ENCODE results near the gene C1QL3. TPM values are rescaled to one million over a fixed set of nuclear protein-coding genes. Genes with fewer than 3 reads are reported as not detected.
A peak's percentile ranks its signal among the peaks of the same experiment; 100 is the strongest.

The C1QL3 gene
- total RNA-seq (2014; rRNA removed; shearing (Covaris generic)): not detected in 2 replicates

GRCh38 chr10:16521311-16522016, at the start of gene C1QL3:
Gene C1QL3, minus strand, starts transcription at chr10:16521879. Its CDS starts 814 bp downstream, at chr10:16521065.
- no peak within 1 kb of the TSS for H3K27ac ChIP-seq
- H3K27me3 ChIP-seq: no peaks in the 10 kb centered on the region
- DNase-seq: no peak
- no peaks in the 10 kb centered on the region for H3K9me3 ChIP-seq (replicated peaks)
- no peaks in the 10 kb centered on the region for H3K4me1 ChIP-seq
- H3K36me3 ChIP-seq: no peaks in the 10 kb centered on the region
- no peak within 1 kb of the TSS for H3K4me3 ChIP-seq

- Histone ChIP-seq H3K4me1 (no peaks in the 10 kb centered on the region), H3K4me3 (no peak overlapping the region), H3K9me3 (replicated peaks) (no peaks in the 10 kb centered on the region), H3K36me3 (no peaks in the 10 kb centered on the region), H3K27ac (no peak overlapping the region), H3K27me3 (no peaks in the 10 kb centered on the region)
- no peak for DNase-seq
Observed at GRCh38 chr10:16570731-16571130, 49.1 kb upstream of the C1QL3 start.

- DNase-seq: peak in 1 of 2 experiments; percentile 6
- H3K4me1 ChIP-seq: no peaks in the 10 kb centered on the region
- no peaks in the 10 kb centered on the region for H3K9me3 ChIP-seq (replicated peaks)
- peak overlapping the region; percentile 34 for H3K4me3 ChIP-seq
- H3K27me3 ChIP-seq: peaks cover 4% of the 10 kb centered on the region; the same call in 1 of the 2 replicates
- H3K27ac ChIP-seq: no peak overlapping the region
- no peaks in the 10 kb centered on the region for H3K36me3 ChIP-seq
Observed at GRCh38 chr10:16566202-16566805, 44.6 kb upstream of the C1QL3 start.

GRCh38 chr10:16565604-16566003, 43.9 kb upstream of the C1QL3 start:
- DNase-seq: peak in 1 of 2 experiments; percentile 41
- Histone ChIP-seq H3K27ac (no peak overlapping the region), H3K4me1 (no peaks in the 10 kb centered on the region), H3K36me3 (no peaks in the 10 kb centered on the region), H3K9me3 (replicated peaks) (no peaks in the 10 kb centered on the region), H3K27me3 (peaks cover 4% of the 10 kb centered on the region; the same call in 1 of the 2 replicates), H3K4me3 (peak overlapping the region; percentile 34)

GRCh38 chr10:16562891-16563290, 41.2 kb upstream of the C1QL3 start:
- Histone ChIP-seq H3K36me3 (no peaks in the 10 kb centered on the region), H3K9me3 (replicated peaks) (no peaks in the 10 kb centered on the region), H3K27me3 (peaks cover 4% of the 10 kb centered on the region; the same call in 1 of the 2 replicates), H3K4me3 (no peak overlapping the region), H3K4me1 (no peaks in the 10 kb centered on the region), H3K27ac (no peak overlapping the region)
- no peak for DNase-seq

GRCh38 chr10:16559236-16559773, 37.6 kb upstream of the C1QL3 start:
- Histone ChIP-seq H3K9me3 (replicated peaks) (no peaks in the 10 kb centered on the region), H3K27ac (no peak overlapping the region), H3K4me1 (no peaks in the 10 kb centered on the region), H3K27me3 (peaks cover 4% of the 10 kb centered on the region; the same call in 1 of the 2 replicates), H3K4me3 (no peak overlapping the region), H3K36me3 (no peaks in the 10 kb centered on the region)
- no peak for DNase-seq

GRCh38 chr10:16547973-16548372, 26.3 kb upstream of the C1QL3 start:
- H3K4me1 ChIP-seq: no peaks in the 10 kb centered on the region

GRCh38 chr10:16545116-16545736, 23.5 kb upstream of the C1QL3 start:
- peak in 1 of 2 experiments; percentile 30 for DNase-seq
- no peaks in the 10 kb centered on the region for H3K9me3 ChIP-seq (replicated peaks)
- H3K4me1 ChIP-seq: no peaks in the 10 kb centered on the region
- no peak overlapping the region for H3K4me3 ChIP-seq
- H3K27me3 ChIP-seq: no peaks in the 10 kb centered on the region
- H3K36me3 ChIP-seq: no peaks in the 10 kb centered on the region
- no peak overlapping the region for H3K27ac ChIP-seq

More at GRCh38 chr10:16547973-16548372, 26.3 kb upstream of the C1QL3 start:
- no peak overlapping the region for H3K4me3 ChIP-seq
- H3K27ac ChIP-seq: no peak overlapping the region
- H3K36me3 ChIP-seq: no peaks in the 10 kb centered on the region
- no peak for DNase-seq
- H3K9me3 ChIP-seq (replicated peaks): no peaks in the 10 kb centered on the region
- no peaks in the 10 kb centered on the region for H3K27me3 ChIP-seq

GRCh38 chr10:16544591-16544990, 22.9 kb upstream of the C1QL3 start:
- Histone ChIP-seq H3K9me3 (replicated peaks) (no peaks in the 10 kb centered on the region), H3K4me1 (no peaks in the 10 kb centered on the region), H3K27ac (no peak overlapping the region), H3K27me3 (no peaks in the 10 kb centered on the region), H3K4me3 (no peak overlapping the region), H3K36me3 (no peaks in the 10 kb centered on the region)
- no peak for DNase-seq

GRCh38 chr10:16544099-16544498, 22.4 kb upstream of the C1QL3 start:
- no peaks in the 10 kb centered on the region for H3K4me1 ChIP-seq
- no peaks in the 10 kb centered on the region for H3K9me3 ChIP-seq (replicated peaks)
- no peaks in the 10 kb centered on the region for H3K27me3 ChIP-seq
- H3K36me3 ChIP-seq: no peaks in the 10 kb centered on the region
- no peak overlapping the region for H3K4me3 ChIP-seq
- DNase-seq: no peak
- no peak overlapping the region for H3K27ac ChIP-seq

GRCh38 chr10:16536155-16536554, 14.5 kb upstream of the C1QL3 start:
- H3K27ac ChIP-seq: no peak overlapping the region
- no peaks in the 10 kb centered on the region for H3K36me3 ChIP-seq
- no peak overlapping the region for H3K4me3 ChIP-seq
- H3K27me3 ChIP-seq: 0 out of 2 replicates have a peak, but pooled peaks cover 2% of the 10 kb centered on the region
- no peak for DNase-seq
- H3K4me1 ChIP-seq: no peaks in the 10 kb centered on the region
- H3K9me3 ChIP-seq (replicated peaks): no peaks in the 10 kb centered on the region

GRCh38 chr10:16529853-16530252, 8.2 kb upstream of the C1QL3 start:
- Histone ChIP-seq H3K9me3 (replicated peaks) (no peaks in the 10 kb centered on the region), H3K27ac (no peak overlapping the region), H3K27me3 (no peaks in the 10 kb centered on the region), H3K36me3 (no peaks in the 10 kb centered on the region), H3K4me1 (no peaks in the 10 kb centered on the region), H3K4me3 (no peak overlapping the region)
- no peak for DNase-seq

- Histone ChIP-seq H3K4me1 (no peaks in the 10 kb centered on the region), H3K27me3 (no peaks in the 10 kb centered on the region), H3K36me3 (no peaks in the 10 kb centered on the region), H3K27ac (no peak overlapping the region), H3K4me3 (no peak overlapping the region), H3K9me3 (replicated peaks) (no peaks in the 10 kb centered on the region)
- no peak for DNase-seq
Observed at GRCh38 chr10:16527452-16527851, 5.8 kb upstream of the C1QL3 start.

- H3K36me3 ChIP-seq: no peaks in the 10 kb centered on the region
- no peak overlapping the region for H3K27ac ChIP-seq
- H3K27me3 ChIP-seq: no peaks in the 10 kb centered on the region
- H3K9me3 ChIP-seq (replicated peaks): no peaks in the 10 kb centered on the region
- H3K4me3 ChIP-seq: no peak overlapping the region
- H3K4me1 ChIP-seq: no peaks in the 10 kb centered on the region
- DNase-seq: no peak
Observed at GRCh38 chr10:16520900-16521299, 779 bp downstream of the C1QL3 start.

Measured in SJCRH30 (cell line).